Measurements from ENCODE around the gene BAG2.

The BAG2 gene

GRCh38 chr6:57174511-57174907, 2.4 kb downstream of the BAG2 start:
- DNase-seq = no peak

GRCh38 chr6:57177545-57178265, 5.6 kb downstream of the BAG2 start:
- DNase-seq = no peak

- DNase-seq = no peak
Measured at GRCh38 chr6:57180596-57180995, 8.5 kb downstream of the BAG2 start.

GRCh38 chr6:57182017-57182432, 9.9 kb downstream of the BAG2 start:
- DNase-seq = no peak

- no peak for DNase-seq
Measured at GRCh38 chr6:57183336-57183735, 11.2 kb downstream of the BAG2 start.

- DNase-seq = no peak
Measured at GRCh38 chr6:57190140-57190539, 18.0 kb downstream of the BAG2 start.

- no peak for DNase-seq
Measured at GRCh38 chr6:57193177-57193576, 21.1 kb downstream of the BAG2 start.

- DNase-seq = no peak
Measured at GRCh38 chr6:57195457-57195856, 23.3 kb downstream of the BAG2 start.

- no peak for DNase-seq
Measured at GRCh38 chr6:57198926-57199636, 27.0 kb downstream of the BAG2 start.

- DNase-seq = no peak
Measured at GRCh38 chr6:57201718-57202117, 29.6 kb downstream of the BAG2 start.

GRCh38 chr6:57205550-57206328, 33.6 kb downstream of the BAG2 start:
- no peak for DNase-seq

GRCh38 chr6:57207141-57207540, 35.0 kb downstream of the BAG2 start:
- no peak for DNase-seq

GRCh38 chr6:57207872-57208271, 35.7 kb downstream of the BAG2 start:
- DNase-seq = no peak

GRCh38 chr6:57209030-57209429, 36.9 kb downstream of the BAG2 start:
- no peak for DNase-seq

- DNase-seq = no peak
Measured at GRCh38 chr6:57210060-57210459, 37.9 kb downstream of the BAG2 start.

- no peak for DNase-seq
Measured at GRCh38 chr6:57215260-57215659, 43.1 kb downstream of the BAG2 start.

GRCh38 chr6:57216235-57217101, 44.3 kb downstream of the BAG2 start:
- DNase-seq = no peak

GRCh38 chr6:57217270-57217669, 45.1 kb downstream of the BAG2 start:
- DNase-seq = no peak

GRCh38 chr6:57220083-57220703, 48.1 kb downstream of the BAG2 start:
- no peak for DNase-seq

GRCh38 chr6:57221191-57221935, 49.2 kb downstream of the BAG2 start:
- DNase-seq = peak; percentile 37

GRCh38 chr6:57221936-57222742, 50.0 kb downstream of the BAG2 start, which contains the start of gene RAB23:
RAB23 (minus strand) TSS chr6:57222307; CDS start chr6:57210380, 11,927 bp downstream.
- peak; percentile 88 for DNase-seq
